Spleen (tissue), 11 donors: ENCODE data around the gene AADAC. TPM values are rescaled to one million over a fixed set of nuclear protein-coding genes. Genes with fewer than 3 reads are reported as not detected.

ENCODE experiments used
- DNase-seq: peaks from one replicate; pipeline ENCODE4 v3.0.0-alpha.2; 2020
- H3K27ac ChIP-seq, 8 donors: fragments of 200-600 bp; sonication (generic) in 7 of 8; 1 replicate in 4 of 8; 2 replicates in 4 of 8; pipeline versions ENCODE4 v1.5.0 to v1.8.0; 2016 to 2021; ENCODE audit warnings: inconsistent platforms in 4 of 8, mild to moderate bottlenecking in 4 of 8, moderate library complexity in 1 of 8
- H3K27me3 ChIP-seq, 7 donors: fragments of 200-600 bp; sonication (generic) in 6 of 7; replicated peaks in 1 of 7; 1 replicate in 4 of 7; 2 replicates in 3 of 7; pipeline versions ENCODE4 v1.5.0 to v1.8.0; 2016 to 2021; ENCODE audit warnings: inconsistent platforms in 3 of 7, mild to moderate bottlenecking in 1 of 7
- H3K36me3 ChIP-seq, 6 donors: fragments of 200-600 bp; sonication (generic) in 5 of 6; 1 replicate in 4 of 6; 2 replicates in 2 of 6; pipeline versions ENCODE4 v1.5.0 to v1.8.0; 2016 to 2021; ENCODE audit warnings: inconsistent platforms in 2 of 6
- H3K4me1 ChIP-seq, 6 donors: fragments of 200-600 bp; sonication (generic) in 5 of 6; 1 replicate in 3 of 6; 2 replicates in 3 of 6; pipeline versions ENCODE4 v1.5.0 to v1.8.0; 2016 to 2021; ENCODE audit warnings: inconsistent platforms in 3 of 6
- H3K4me3 ChIP-seq, 8 donors: fragments of 200-600 bp; sonication (generic) in 7 of 8; 1 replicate in 4 of 8; 2 replicates in 4 of 8; pipeline versions ENCODE4 v1.5.0 to v1.8.0; 2016 to 2021; ENCODE audit warnings: inconsistent platforms in 4 of 8, mild to moderate bottlenecking in 4 of 8, moderate library complexity in 2 of 8
- H3K9me3 ChIP-seq, 8 donors: fragments of 200-600 bp; sonication (generic) in 7 of 8; 1 replicate in 4 of 8; 2 replicates in 4 of 8; pipeline versions ENCODE4 v1.5.0 to v1.8.0; 2016 to 2021; ENCODE audit warnings: inconsistent platforms in 4 of 8
- POLR2A ChIP-seq, 3 donors: fragments of 450-650 bp; IDR thresholded peaks; one replicate each; pipeline ENCODE4 v1.5.1; 2017; ENCODE audit warnings: antibody characterized with exemption in 3 of 3, mild to moderate bottlenecking in 1 of 3
- POLR2AphosphoS5 ChIP-seq, 3 donors: sonication (generic); formaldehyde crosslinking; IDR thresholded peaks; one replicate each; pipeline ENCODE4 v1.5.1; 2017; ENCODE audit warnings: antibody characterized with exemption in 3 of 3
- WGBS, 5 donors: extraction: QIAGEN DNeasy Blood & Tissue Kit in 3 of 5; methylation state at CpG; one replicate each; pipeline versions ENCODE4 v1.1.5 to v1.1.7; 2013 to 2018; 5-methylcytosine and 5-hydroxymethylcytosine counted together
- intact Hi-C: fragments of 100-400 bp; cut with DNase I; formaldehyde crosslinking; loops from one replicate; pipeline ENCODE4 v1.15.0; 2023; ENCODE audit warnings: low total_unique reads
- polyA plus RNA-seq, 3 donors: library from polyadenylated mRNA; stranded (reverse); fragments of 200-250 nt; gene quantifications; one replicate each; pipeline ENCODE4 v1.2.1, GENCODE V29; 2013
- total RNA-seq, 7 donors: library from RNA; depleted of rRNA in 3 of 7; stranded (reverse); fragments of >200 nt in 3 of 7; fragmentation: NEBNext Ultra II Directional in 4 of 7; extraction: Animal tissue kit (Norgen Biotek cat#: 25700) in 4 of 7; gene quantifications; one replicate each; pipeline versions ENCODE4 v1.1.0 to v1.2.1, GENCODE V29; 2016 to 2021
- TF ChIP-seq, protein P1 (sequence below), 11 experiments: fragments of 200-600 bp in 7 of 11; fragments of 450-650 bp in 4 of 11; sonication (generic) in 4 of 11; IDR thresholded peaks in 8 of 11; conservative IDR thresholded peaks in 3 of 11; 1 replicate in 7 of 11; 2 replicates in 4 of 11; pipeline versions ENCODE4 v1.4.0 to v1.8.0; 2016 to 2021; ENCODE audit warnings: antibody characterized with exemption in 11 of 11, inconsistent platforms in 4 of 11, mild to moderate bottlenecking in 1 of 11
- donor health status: healthy with polysubstance abuse.
- donor health status: DM: no; HTN: no; CAD: no; lungs with moderate emphysema.
- donor health status: DM: no; HTN: no; CAD: no.
- donor health status: Bipolar disorder and iron deficiency.
- donor health status: healthy.
- donor health status: DM: no; HTN: no; CAD: no.
- donor health status: DM: yes; HTN: yes; CAD: no.

Gene AADAC
- total and polyA plus RNA-seq, 10 donors, result 0.22 TPM; not detected in 9

DNA sequence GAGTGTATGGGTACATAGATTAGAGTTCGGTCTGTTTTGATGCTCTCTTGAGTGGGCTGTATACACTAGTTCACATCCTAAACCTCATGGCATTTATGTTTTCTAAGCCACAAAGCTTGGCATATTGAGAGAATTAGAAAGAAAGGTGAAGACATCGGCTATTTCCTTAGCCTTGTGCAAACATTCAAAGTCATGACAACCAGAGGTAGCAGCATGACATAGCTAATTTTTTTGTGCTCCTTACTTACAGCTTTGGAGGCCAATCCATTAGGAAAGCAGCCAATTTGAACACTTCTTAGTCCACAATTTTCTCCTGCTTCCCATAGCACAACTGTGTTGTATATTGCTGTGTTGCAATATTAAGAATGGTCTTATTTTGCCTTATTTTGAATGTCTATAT, 21.5 kb upstream of the AADAC start:
- intact Hi-C loops, result no loop called here
- TF ChIP-seq, protein P1, sequence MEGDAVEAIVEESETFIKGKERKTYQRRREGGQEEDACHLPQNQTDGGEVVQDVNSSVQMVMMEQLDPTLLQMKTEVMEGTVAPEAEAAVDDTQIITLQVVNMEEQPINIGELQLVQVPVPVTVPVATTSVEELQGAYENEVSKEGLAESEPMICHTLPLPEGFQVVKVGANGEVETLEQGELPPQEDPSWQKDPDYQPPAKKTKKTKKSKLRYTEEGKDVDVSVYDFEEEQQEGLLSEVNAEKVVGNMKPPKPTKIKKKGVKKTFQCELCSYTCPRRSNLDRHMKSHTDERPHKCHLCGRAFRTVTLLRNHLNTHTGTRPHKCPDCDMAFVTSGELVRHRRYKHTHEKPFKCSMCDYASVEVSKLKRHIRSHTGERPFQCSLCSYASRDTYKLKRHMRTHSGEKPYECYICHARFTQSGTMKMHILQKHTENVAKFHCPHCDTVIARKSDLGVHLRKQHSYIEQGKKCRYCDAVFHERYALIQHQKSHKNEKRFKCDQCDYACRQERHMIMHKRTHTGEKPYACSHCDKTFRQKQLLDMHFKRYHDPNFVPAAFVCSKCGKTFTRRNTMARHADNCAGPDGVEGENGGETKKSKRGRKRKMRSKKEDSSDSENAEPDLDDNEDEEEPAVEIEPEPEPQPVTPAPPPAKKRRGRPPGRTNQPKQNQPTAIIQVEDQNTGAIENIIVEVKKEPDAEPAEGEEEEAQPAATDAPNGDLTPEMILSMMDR (IDR thresholded peaks at IDR 0.05 in 8 of 11, conservative IDR thresholded peaks at IDR 0.05 in 3 of 11), result no peak
- TF ChIP-seq POLR2AphosphoS5 (IDR thresholded peaks at IDR 0.05) (no peak), POLR2A (IDR thresholded peaks at IDR 0.05) (no peak)

GRCh38 chr3:151793636-151794035, 20.3 kb upstream of the AADAC start:
- no peak overlapping the region for H3K27ac ChIP-seq

More for the DNA sequence above, 21.5 kb upstream of the AADAC start:
- DNase-seq, result no peak
- Histone ChIP-seq H3K36me3 (no peaks in the 10 kb centered on the region), H3K27me3 (no peaks in the 10 kb centered on the region), H3K27ac (no peak overlapping the region), H3K4me3 (no peak overlapping the region), H3K4me1 (no peaks in the 10 kb centered on the region), H3K9me3 (peaks cover 0 to 3% (median 0%) of the 10 kb centered on the region in 8 donors)
- 78 to 95% (median 89%) methylated on average over 2 of the region's 2 CpGs for WGBS, 5 donors

GRCh38 chr3:151794080-151794479, 19.8 kb upstream of the AADAC start:
- Histone ChIP-seq H3K36me3 (no peaks in the 10 kb centered on the region), H3K4me3 (no peak overlapping the region), H3K4me1 (no peaks in the 10 kb centered on the region), H3K9me3 (peaks cover 0 to 3% (median 0%) of the 10 kb centered on the region in 8 donors), H3K27me3 (no peaks in the 10 kb centered on the region), H3K27ac (no peak overlapping the region)
- DNase-seq, result no peak
- intact Hi-C loops, result no loop called here
- WGBS, 5 donors, result 84 to 96% (median 92%) methylated on average over 2 of the region's 2 CpGs
- TF ChIP-seq POLR2AphosphoS5 (IDR thresholded peaks at IDR 0.05), result no peak
- TF ChIP-seq POLR2A (IDR thresholded peaks at IDR 0.05), result no peak
- TF ChIP-seq, protein P1 (IDR thresholded peaks at IDR 0.05 in 8 of 11, conservative IDR thresholded peaks at IDR 0.05 in 3 of 11), result no peak

More at GRCh38 chr3:151793636-151794035, 20.3 kb upstream of the AADAC start:
- Histone ChIP-seq H3K4me1 (no peaks in the 10 kb centered on the region), H3K9me3 (peaks cover 0 to 3% (median 0%) of the 10 kb centered on the region in 8 donors), H3K4me3 (no peak overlapping the region), H3K27me3 (no peaks in the 10 kb centered on the region), H3K36me3 (no peaks in the 10 kb centered on the region)
- DNase-seq, result no peak
- WGBS, 5 donors, result 42 to 67% (median 61%) methylated on average over 2 of the region's 2 CpGs
- intact Hi-C loops, result no loop called here
- TF ChIP-seq POLR2AphosphoS5 (IDR thresholded peaks at IDR 0.05), result no peak
- TF ChIP-seq, protein P1 (IDR thresholded peaks at IDR 0.05 in 8 of 11, conservative IDR thresholded peaks at IDR 0.05 in 3 of 11), result no peak

DNA sequence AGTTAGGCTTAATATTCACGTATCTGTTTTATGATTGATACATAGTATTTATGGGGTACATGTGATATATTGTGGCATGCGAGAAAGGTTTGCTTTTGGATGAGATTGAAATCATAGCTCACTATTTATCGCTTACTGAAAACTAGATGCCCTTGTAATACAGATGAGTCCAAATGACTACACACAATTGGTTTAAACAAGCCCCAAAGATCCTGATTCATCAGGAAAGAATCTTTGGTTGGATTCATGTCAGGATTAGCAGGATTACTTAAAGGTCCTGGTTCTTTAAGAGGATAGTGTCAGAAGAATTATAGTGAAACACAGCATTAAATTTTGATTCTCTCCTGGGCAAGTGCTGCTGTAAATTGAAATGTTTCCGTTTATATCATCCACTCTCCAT, 18.6 kb upstream of the AADAC start:
- Histone ChIP-seq H3K4me1 (no peaks in the 10 kb centered on the region), H3K27me3 (no peaks in the 10 kb centered on the region), H3K9me3 (peaks cover 0 to 3% (median 0%) of the 10 kb centered on the region in 8 donors), H3K36me3 (no peaks in the 10 kb centered on the region), H3K4me3 (no peak overlapping the region), H3K27ac (no peak overlapping the region)
- 87 to 97% (median 89%) methylated on average over 4 of the region's 4 CpGs for WGBS, 5 donors
- intact Hi-C loops, result no loop called here
- TF ChIP-seq POLR2AphosphoS5 (IDR thresholded peaks at IDR 0.05), result no peak
- no peak for TF ChIP-seq POLR2A (IDR thresholded peaks at IDR 0.05)
- TF ChIP-seq, protein P1 (IDR thresholded peaks at IDR 0.05 in 8 of 11, conservative IDR thresholded peaks at IDR 0.05 in 3 of 11), result no peak
- no peak for DNase-seq
